ENCODE results near the gene P3H3.
"Not testable (repeated sequence)": the region's sequence is repeated elsewhere in the genome, so short reads cannot be mapped to it uniquely, and the experiment has no call there.

P3H3 gene

DNA sequence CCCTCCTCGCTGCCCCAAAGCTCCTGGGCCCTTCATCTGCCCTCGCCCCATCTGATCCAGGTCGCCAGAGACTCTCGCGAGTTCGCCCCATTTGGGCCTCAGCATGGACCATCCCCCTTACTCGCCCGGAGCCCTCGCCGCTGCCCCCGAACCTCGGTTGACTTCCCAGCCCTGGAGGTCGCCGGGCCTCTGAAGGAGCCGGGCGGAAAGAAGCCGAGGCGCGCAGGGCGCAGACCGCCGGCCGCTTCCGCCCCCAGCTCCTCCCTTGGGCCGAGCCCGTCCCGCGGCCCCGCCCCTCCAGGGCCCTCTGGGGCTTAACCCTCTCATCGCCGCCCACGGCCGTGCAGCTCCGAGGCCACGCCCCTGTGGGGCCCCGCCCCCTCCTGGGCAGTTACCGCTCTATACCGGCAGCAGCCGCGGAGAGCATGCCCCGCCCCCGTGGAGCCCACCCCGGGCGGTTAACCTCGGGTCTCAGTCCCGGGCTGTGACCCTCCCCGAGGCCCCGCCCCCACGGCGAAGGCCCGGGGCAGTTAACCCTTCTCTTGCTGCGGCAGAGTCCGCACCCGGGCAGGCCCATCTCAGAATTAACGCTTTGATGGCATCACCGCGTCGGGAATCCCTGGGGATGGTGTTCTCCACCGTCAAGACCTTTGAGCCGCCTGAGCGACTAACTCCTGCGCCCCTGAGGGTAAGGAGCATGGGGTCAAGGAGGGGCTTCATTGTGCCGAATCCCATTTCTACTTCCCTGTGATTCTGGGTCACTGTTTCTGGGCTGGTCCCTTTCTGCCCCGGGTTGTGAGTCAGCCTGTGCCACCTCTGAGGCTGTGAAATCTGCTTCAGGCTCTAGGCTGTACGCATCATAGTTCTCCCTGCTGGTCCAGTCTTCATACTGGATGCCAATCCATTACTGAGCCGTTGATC is 45.1 kb downstream of the P3H3 start, which contains the start of gene SPSB2:
SPSB2 (minus strand) TSS at position 210 of the 921 bp plus-strand sequence. CDS start 402 bp downstream, outside the sequence.
- H3K4me3 ChIP-seq (ENCODE audit: low read depth, low read length) = peak within 1 kb of the TSS; percentile 69
- TF ChIP-seq, protein P1, sequence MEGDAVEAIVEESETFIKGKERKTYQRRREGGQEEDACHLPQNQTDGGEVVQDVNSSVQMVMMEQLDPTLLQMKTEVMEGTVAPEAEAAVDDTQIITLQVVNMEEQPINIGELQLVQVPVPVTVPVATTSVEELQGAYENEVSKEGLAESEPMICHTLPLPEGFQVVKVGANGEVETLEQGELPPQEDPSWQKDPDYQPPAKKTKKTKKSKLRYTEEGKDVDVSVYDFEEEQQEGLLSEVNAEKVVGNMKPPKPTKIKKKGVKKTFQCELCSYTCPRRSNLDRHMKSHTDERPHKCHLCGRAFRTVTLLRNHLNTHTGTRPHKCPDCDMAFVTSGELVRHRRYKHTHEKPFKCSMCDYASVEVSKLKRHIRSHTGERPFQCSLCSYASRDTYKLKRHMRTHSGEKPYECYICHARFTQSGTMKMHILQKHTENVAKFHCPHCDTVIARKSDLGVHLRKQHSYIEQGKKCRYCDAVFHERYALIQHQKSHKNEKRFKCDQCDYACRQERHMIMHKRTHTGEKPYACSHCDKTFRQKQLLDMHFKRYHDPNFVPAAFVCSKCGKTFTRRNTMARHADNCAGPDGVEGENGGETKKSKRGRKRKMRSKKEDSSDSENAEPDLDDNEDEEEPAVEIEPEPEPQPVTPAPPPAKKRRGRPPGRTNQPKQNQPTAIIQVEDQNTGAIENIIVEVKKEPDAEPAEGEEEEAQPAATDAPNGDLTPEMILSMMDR (IDR thresholded peaks at IDR 0.05; ENCODE audit: low read depth, low read length) = no peak

DNA sequence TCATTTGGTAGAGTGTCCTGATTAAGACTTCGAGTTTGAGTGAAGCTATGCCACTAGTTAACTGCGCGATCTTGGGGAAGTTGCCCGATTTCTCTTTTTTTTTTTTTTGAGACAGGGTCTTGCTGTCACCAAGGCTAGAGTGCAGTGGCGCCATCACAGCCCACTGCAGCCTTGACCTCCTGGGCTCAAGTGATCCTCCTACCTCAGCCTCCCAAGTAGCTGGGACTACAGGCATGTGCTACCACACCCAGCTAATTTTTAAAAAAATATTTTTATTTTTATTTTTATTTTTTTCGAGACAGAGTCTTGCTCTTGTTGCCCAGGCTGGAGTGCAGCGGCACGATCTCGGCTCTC is 45.8 kb downstream of the P3H3 start:
- H3K4me3 ChIP-seq (ENCODE audit: low read depth, low read length) = peak overlapping the region; percentile 69

DNA sequence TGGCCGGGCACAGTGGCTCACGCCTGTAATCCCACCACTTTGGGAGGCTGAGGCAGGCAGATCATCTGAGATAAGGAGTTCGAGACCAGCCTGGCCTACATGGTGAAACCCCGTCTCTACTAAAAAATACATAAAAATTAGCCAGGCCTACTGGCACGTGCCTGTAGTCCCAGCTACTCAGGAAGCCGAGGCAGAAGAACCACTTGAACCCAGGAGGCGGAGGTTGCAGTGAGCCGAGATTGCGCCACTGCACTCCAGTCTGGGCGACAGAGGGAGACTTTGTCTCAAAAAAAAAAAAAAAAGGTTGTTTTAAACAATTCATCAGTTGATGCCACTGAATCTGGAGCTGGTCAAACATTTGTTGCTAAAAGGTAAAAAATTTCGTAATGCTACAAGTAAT is 51.6 kb downstream of the P3H3 start:
- H3K4me3 ChIP-seq (ENCODE audit: low read depth, low read length) = not testable (repeated sequence)

DNA sequence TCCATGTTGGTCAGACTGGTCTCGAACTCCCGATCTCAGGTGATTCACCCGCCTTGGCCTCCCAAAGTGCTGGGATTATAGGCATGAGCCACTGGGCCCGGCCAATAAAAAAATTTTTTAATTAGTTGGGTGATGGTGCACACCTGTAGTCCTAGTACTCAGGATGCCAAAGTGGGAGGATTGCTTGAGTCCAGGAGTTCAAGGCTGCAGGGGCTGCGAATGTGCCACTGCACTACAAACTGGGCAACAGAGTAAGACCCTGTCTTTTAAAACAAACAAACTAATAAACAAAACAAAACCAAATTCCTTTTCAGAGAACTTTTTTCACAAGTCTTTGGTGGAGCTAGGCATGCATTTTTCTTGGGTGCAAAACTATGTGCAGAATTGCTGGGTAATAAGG is 55.0 kb downstream of the P3H3 start:
- TF ChIP-seq, protein P1 (IDR thresholded peaks at IDR 0.05; ENCODE audit: low read depth, low read length) = no peak
- no peak overlapping the region for H3K4me3 ChIP-seq (ENCODE audit: low read depth, low read length)

DNA sequence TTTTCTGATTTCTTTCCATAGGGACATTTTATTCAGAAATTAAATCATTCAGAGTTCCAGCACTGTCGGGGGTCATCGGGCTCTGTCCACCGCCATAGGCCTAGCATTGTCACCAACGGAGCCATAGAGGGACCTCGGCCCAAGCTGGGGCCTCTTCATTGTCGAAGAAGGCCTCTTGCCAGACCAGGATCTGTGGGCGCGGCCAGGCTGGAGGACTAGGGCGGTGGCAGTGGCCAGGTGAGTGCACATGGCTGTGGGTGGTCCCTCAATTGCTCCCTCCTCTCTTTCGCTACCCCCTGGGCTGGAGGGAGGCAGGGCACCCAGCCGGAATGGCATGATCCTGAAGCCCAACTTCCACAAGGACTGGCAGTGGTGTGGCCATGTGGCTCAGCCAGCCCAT is 55.5 kb downstream of the P3H3 start:
- TF ChIP-seq, protein P1 (IDR thresholded peaks at IDR 0.05; ENCODE audit: low read depth, low read length) = no peak
- H3K4me3 ChIP-seq (ENCODE audit: low read depth, low read length) = no peak overlapping the region

DNA sequence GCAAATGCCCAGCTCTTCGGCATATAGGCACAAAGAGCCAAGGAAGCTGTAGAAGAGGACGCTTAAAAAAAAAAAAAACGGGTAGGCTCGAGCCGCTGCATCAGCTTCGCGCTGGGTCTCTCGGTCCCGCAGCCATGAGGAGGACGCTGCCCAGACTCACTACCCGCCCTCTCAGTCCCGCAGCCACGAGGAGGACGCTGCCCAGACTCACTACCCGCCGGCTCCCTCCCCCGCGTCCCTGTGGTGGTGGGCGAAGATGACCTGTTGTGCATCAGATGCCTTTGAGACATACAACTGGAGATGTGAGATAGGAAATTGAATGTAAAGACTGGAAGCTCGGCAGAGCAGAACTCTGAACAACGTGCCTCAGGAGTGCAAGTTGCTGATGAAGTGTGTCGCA is 56.3 kb downstream of the P3H3 start:
- TF ChIP-seq, protein P1 (IDR thresholded peaks at IDR 0.05; ENCODE audit: low read depth, low read length) = no peak
- H3K4me3 ChIP-seq (ENCODE audit: low read depth, low read length) = no peak overlapping the region

DNA sequence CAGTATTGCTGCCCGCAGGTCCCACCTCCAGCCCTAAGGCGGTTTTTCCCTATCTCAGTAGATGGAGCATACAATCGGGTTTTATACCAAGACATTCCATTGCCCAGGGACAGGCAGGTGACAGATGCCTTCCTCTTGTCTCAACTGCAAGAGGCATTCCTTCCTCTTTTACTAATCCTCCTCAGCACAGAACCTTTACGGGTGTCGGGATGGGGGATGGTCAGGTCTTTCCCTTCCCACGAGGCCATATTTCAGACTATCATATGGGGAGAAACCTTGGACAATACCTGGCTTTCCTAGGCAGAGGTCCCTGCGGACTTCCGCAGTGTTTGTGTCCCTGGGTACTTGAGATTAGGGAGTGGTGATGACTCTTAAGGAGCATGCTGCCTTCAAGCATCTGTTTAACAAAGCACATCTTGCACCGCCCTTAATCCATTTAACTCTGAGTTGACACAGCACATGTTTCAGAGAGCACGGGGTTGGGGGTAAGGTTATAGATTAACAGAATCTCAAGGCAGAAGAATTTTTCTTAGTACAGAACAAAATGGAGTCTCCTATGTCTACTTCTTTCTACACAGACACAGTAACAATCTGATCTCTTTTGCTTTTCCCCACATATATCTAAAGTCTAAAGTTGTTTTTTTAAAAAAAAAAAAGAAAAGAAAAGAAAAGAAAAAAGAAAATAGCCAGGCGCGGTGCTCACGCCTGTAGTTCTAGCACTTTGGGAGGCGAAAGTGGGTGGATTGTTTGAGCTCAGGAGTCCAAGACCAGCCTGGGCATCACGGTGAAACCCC is 58.2 kb downstream of the P3H3 start:
- not testable (repeated sequence) for H3K4me3 ChIP-seq (ENCODE audit: low read depth, low read length)

DNA sequence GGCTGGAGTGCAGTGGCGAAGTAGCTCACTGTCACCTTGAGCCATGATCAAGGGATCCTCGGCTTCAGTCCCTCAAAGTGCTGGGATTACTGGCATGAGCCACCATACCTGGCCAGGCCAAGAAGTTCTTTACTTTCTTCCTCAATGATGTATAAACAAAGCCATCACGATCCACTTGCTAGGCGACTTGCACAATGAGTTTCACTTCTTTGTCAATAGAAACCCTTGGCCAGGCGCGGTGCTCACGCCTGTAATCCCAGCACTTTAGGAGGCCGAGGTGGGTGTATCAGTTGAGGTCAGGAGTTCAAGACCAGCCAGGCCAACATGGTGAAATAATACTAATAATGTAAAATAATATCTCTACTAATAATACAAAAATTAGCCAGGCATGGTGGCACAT is 59.3 kb downstream of the P3H3 start:
- TF ChIP-seq, protein P1 (IDR thresholded peaks at IDR 0.05; ENCODE audit: low read depth, low read length) = no peak

More for the DNA sequence above, 59.3 kb downstream of the P3H3 start:
- H3K4me3 ChIP-seq (ENCODE audit: low read depth, low read length) = no peak overlapping the region
